Naive B cell (primary cell): ENCODE measurements around the gene SPINK4. TPM values are rescaled to one million over a fixed set of nuclear protein-coding genes. Genes with fewer than 3 reads are reported as not detected.
A peak's percentile ranks its signal among the peaks of the same experiment; 100 is the strongest.

ENCODE experiments used
- ATAC-seq, 2 donors: fragments of 150-1000 bp; cut with Tn5 transposase; 2 replicates each; pipeline ENCODE4 v1.10.0; 2021; ENCODE audit warnings: low read depth in 2 of 2, mild to moderate bottlenecking in 2 of 2, moderate library complexity in 2 of 2
- DNase-seq: peaks from one replicate; pipeline ENCODE4 v3.0.0; 2022
- H3K27ac Mint-ChIP-seq, 6 donors: one replicate each; pipeline ENCODE4 v1.8.0; 2020 to 2022; ENCODE audit warnings: mild to moderate bottlenecking in 6 of 6, mixed read lengths in 6 of 6, moderate library complexity in 5 of 6, inconsistent platforms in 2 of 6
- H3K27me3 Mint-ChIP-seq, 3 donors: one replicate each; pipeline ENCODE4 v1.8.0; 2021 to 2022; ENCODE audit warnings: mixed read lengths in 3 of 3, mild to moderate bottlenecking in 1 of 3
- H3K36me3 Mint-ChIP-seq, 2 donors: one replicate each; pipeline ENCODE4 v1.8.0; 2020 to 2022; ENCODE audit warnings: mixed read lengths in 2 of 2, inconsistent platforms in 1 of 2, mild to moderate bottlenecking in 1 of 2
- H3K4me1 Mint-ChIP-seq, 3 donors: one replicate each; pipeline ENCODE4 v1.8.0; 2020 to 2022; ENCODE audit warnings: mixed read lengths in 3 of 3, inconsistent platforms in 1 of 3, mild to moderate bottlenecking in 1 of 3, moderate library complexity in 1 of 3
- H3K4me3 Mint-ChIP-seq, 8 donors: one replicate each; pipeline ENCODE4 v1.8.0; 2020 to 2022; ENCODE audit warnings: mild to moderate bottlenecking in 8 of 8, mixed read lengths in 8 of 8, moderate library complexity in 8 of 8, inconsistent platforms in 2 of 8
- H3K9me3 Mint-ChIP-seq, 7 donors: one replicate each; pipeline ENCODE4 v1.8.0; 2020 to 2022; ENCODE audit warnings: mixed read lengths in 7 of 7, mild to moderate bottlenecking in 5 of 7, inconsistent platforms in 2 of 7, moderate library complexity in 1 of 7
- polyA plus RNA-seq, 6 donors: library from polyadenylated mRNA; unstranded; fragments of 300-500 nt; fragmentation: Illumina TruSeq; gene quantifications; one replicate each; pipeline ENCODE4 v1.2.3, GENCODE V29; 2021; ENCODE audit warnings: low read depth in 6 of 6

Gene SPINK4
- polyA plus RNA-seq, 6 donors from 2014 or later = not detected

- H3K27ac Mint-ChIP-seq = no peak overlapping the region
- H3K4me1 Mint-ChIP-seq = peaks cover 1 to 5% (median 4%) of the 10 kb centered on the region in 3 donors
- H3K36me3 Mint-ChIP-seq = peaks cover 20 to 24% of the 10 kb centered on the region in 2 donors
- no peaks in the 10 kb centered on the region for H3K27me3 Mint-ChIP-seq
- H3K9me3 Mint-ChIP-seq = no peaks in the 10 kb centered on the region
- no peak for DNase-seq
- ATAC-seq = no peak
- peak overlapping the region in 1 of 8 donors; percentile 6 for H3K4me3 Mint-ChIP-seq
Measured at GRCh38 chr9:33272061-33272460, 32.1 kb downstream of the SPINK4 start.

GRCh38 chr9:33273266-33273971, 33.5 kb downstream of the SPINK4 start:
- peak overlapping the region in 1 of 6 donors; percentile 89 for H3K27ac Mint-ChIP-seq
- H3K36me3 Mint-ChIP-seq = peaks cover 33 to 34% of the 10 kb centered on the region in 2 donors

GRCh38 chr9:33273972-33274328, 34.0 kb downstream of the SPINK4 start:
- Mint-ChIP-seq H3K4me1 (peaks cover 0 to 5% (median 0%) of the 10 kb centered on the region in 3 donors), H3K27ac (peak overlapping the region in 2 of 6 donors; percentile 52 to 81), H3K9me3 (no peaks in the 10 kb centered on the region), H3K27me3 (no peaks in the 10 kb centered on the region), H3K36me3 (peaks cover 34% of the 10 kb centered on the region in 2 donors), H3K4me3 (no peak overlapping the region)
- ATAC-seq = no peak
- no peak for DNase-seq

More at GRCh38 chr9:33273266-33273971, 33.5 kb downstream of the SPINK4 start:
- no peaks in the 10 kb centered on the region for H3K9me3 Mint-ChIP-seq
- ATAC-seq = no peak
- H3K4me1 Mint-ChIP-seq = peaks cover 0 to 5% (median 0%) of the 10 kb centered on the region in 3 donors
- no peaks in the 10 kb centered on the region for H3K27me3 Mint-ChIP-seq
- no peak for DNase-seq
- no peak overlapping the region for H3K4me3 Mint-ChIP-seq

- no peak overlapping the region for H3K4me3 Mint-ChIP-seq
- H3K27me3 Mint-ChIP-seq = no peaks in the 10 kb centered on the region
- peaks cover 0 to 11% (median 0%) of the 10 kb centered on the region in 3 donors for H3K4me1 Mint-ChIP-seq
- peak overlapping the region in 1 of 6 donors; percentile 3 for H3K27ac Mint-ChIP-seq
- no peaks in the 10 kb centered on the region for H3K9me3 Mint-ChIP-seq
- ATAC-seq (no peak), DNase-seq (no peak)
- H3K36me3 Mint-ChIP-seq = peaks cover 26 to 27% of the 10 kb centered on the region in 2 donors
Measured at GRCh38 chr9:33277484-33277883, 37.5 kb downstream of the SPINK4 start.

- Mint-ChIP-seq H3K4me1 (peaks cover 3 to 14% (median 11%) of the 10 kb centered on the region in 3 donors), H3K9me3 (peaks cover 0 to 2% (median 0%) of the 10 kb centered on the region in 7 donors), H3K4me3 (no peak overlapping the region), H3K27me3 (no peaks in the 10 kb centered on the region), H3K27ac (no peak overlapping the region), H3K36me3 (peaks cover 0 to 2% of the 10 kb centered on the region in 2 donors)
- ATAC-seq (no peak), DNase-seq (no peak)
Measured at GRCh38 chr9:33285502-33285901, 45.5 kb downstream of the SPINK4 start.

- H3K27me3 Mint-ChIP-seq = no peaks in the 10 kb centered on the region
- H3K36me3 Mint-ChIP-seq = peaks cover 2 to 3% of the 10 kb centered on the region in 2 donors
- H3K27ac Mint-ChIP-seq = peak overlapping the region; percentile 9 to 100 (median 89)
- peaks cover 0 to 2% (median 0%) of the 10 kb centered on the region in 7 donors for H3K9me3 Mint-ChIP-seq
- peak; percentile 68 for DNase-seq
- H3K4me3 Mint-ChIP-seq = peak overlapping the region in 4 of 8 donors; percentile 49 to 85 (median 67)
- H3K4me1 Mint-ChIP-seq = peaks cover 15 to 30% (median 23%) of the 10 kb centered on the region in 3 donors
- ATAC-seq = peak in 1 of 2 donors; percentile 2
Measured at GRCh38 chr9:33287087-33287490, 47.1 kb downstream of the SPINK4 start.

GRCh38 chr9:33288235-33288634, 48.3 kb downstream of the SPINK4 start:
- DNase-seq (no peak), ATAC-seq (no peak)
- Mint-ChIP-seq H3K9me3 (peaks cover 0 to 2% (median 0%) of the 10 kb centered on the region in 7 donors), H3K27me3 (no peaks in the 10 kb centered on the region), H3K4me3 (peak overlapping the region in 3 of 8 donors; percentile 32 to 85 (median 63)), H3K27ac (peak overlapping the region; percentile 24 to 100 (median 70)), H3K4me1 (peaks cover 24 to 42% (median 29%) of the 10 kb centered on the region in 3 donors), H3K36me3 (peaks cover 8 to 13% of the 10 kb centered on the region in 2 donors)

GRCh38 chr9:33288828-33289483, 49.0 kb downstream of the SPINK4 start:
- Mint-ChIP-seq H3K4me1 (peaks cover 28 to 49% (median 32%) of the 10 kb centered on the region in 3 donors), H3K27ac (peak overlapping the region; percentile 24 to 100 (median 70)), H3K9me3 (peaks cover 0 to 2% (median 0%) of the 10 kb centered on the region in 7 donors), H3K4me3 (peak overlapping the region in 5 of 8 donors; percentile 15 to 99 (median 62)), H3K27me3 (no peaks in the 10 kb centered on the region), H3K36me3 (peaks cover 8 to 13% of the 10 kb centered on the region in 2 donors)
- DNase-seq (no peak), ATAC-seq (no peak)

GRCh38 chr9:33289496-33289895, 49.5 kb downstream of the SPINK4 start:
- DNase-seq = no peak

GRCh38 chr9:33289936-33290246, 49.9 kb downstream of the SPINK4 start:
- Mint-ChIP-seq H3K9me3 (peaks cover 0 to 2% (median 0%) of the 10 kb centered on the region in 7 donors), H3K4me1 (peaks cover 34 to 58% (median 39%) of the 10 kb centered on the region in 3 donors), H3K27me3 (no peaks in the 10 kb centered on the region), H3K27ac (peak overlapping the region; percentile 99 to 100 (median 100)), H3K4me3 (peak overlapping the region; percentile 92 to 99 (median 99)), H3K36me3 (peaks cover 14 to 19% of the 10 kb centered on the region in 2 donors)
- DNase-seq (no peak), ATAC-seq (no peak)

More at GRCh38 chr9:33289496-33289895, 49.5 kb downstream of the SPINK4 start:
- Mint-ChIP-seq H3K4me1 (peaks cover 30 to 54% (median 35%) of the 10 kb centered on the region in 3 donors), H3K9me3 (peaks cover 0 to 2% (median 0%) of the 10 kb centered on the region in 7 donors), H3K27ac (peak overlapping the region; percentile 74 to 100 (median 100)), H3K27me3 (no peaks in the 10 kb centered on the region), H3K4me3 (peak overlapping the region; percentile 92 to 99 (median 99)), H3K36me3 (peaks cover 10 to 15% of the 10 kb centered on the region in 2 donors)
- no peak for ATAC-seq

GRCh38 chr9:33290247-33291030, 50.5 kb downstream of the SPINK4 start, which contains the start of gene NFX1:
Gene NFX1, plus strand, starts transcription at chr9:33290516. Its CDS starts 57 bp downstream, at chr9:33290573.
- Mint-ChIP-seq H3K4me1 (peaks cover 37 to 64% (median 44%) of the 10 kb centered on the region in 3 donors), H3K9me3 (peaks cover 0 to 2% (median 0%) of the 10 kb centered on the region in 7 donors), H3K27ac (peak within 1 kb of the TSS; percentile 99 to 100 (median 100)), H3K4me3 (peak within 1 kb of the TSS; percentile 92 to 99 (median 99)), H3K27me3 (no peaks in the 10 kb centered on the region), H3K36me3 (peaks cover 14 to 22% of the 10 kb centered on the region in 2 donors)
- DNase-seq = peak; percentile 99
- peak; percentile 82 to 84 for ATAC-seq

GRCh38 chr9:33291031-33291397, 51.0 kb downstream of the SPINK4 start:
- peaks cover 0 to 2% (median 0%) of the 10 kb centered on the region in 7 donors for H3K9me3 Mint-ChIP-seq
- H3K27ac Mint-ChIP-seq = peak overlapping the region; percentile 99 to 100 (median 100)
- no peaks in the 10 kb centered on the region for H3K27me3 Mint-ChIP-seq
- H3K36me3 Mint-ChIP-seq = peaks cover 14 to 26% of the 10 kb centered on the region in 2 donors
- DNase-seq (no peak), ATAC-seq (no peak)
- peaks cover 42 to 68% (median 49%) of the 10 kb centered on the region in 3 donors for H3K4me1 Mint-ChIP-seq
- peak overlapping the region; percentile 92 to 99 (median 99) for H3K4me3 Mint-ChIP-seq

- Mint-ChIP-seq H3K4me3 (peak overlapping the region; percentile 66 to 99 (median 98)), H3K36me3 (peaks cover 14 to 35% of the 10 kb centered on the region in 2 donors), H3K27ac (peak overlapping the region; percentile 58 to 100 (median 100)), H3K27me3 (no peaks in the 10 kb centered on the region), H3K9me3 (peaks cover 0 to 2% (median 0%) of the 10 kb centered on the region in 7 donors), H3K4me1 (peaks cover 49 to 73% (median 58%) of the 10 kb centered on the region in 3 donors)
- no peak for DNase-seq
- ATAC-seq = no peak
Measured at GRCh38 chr9:33291901-33292300, 51.9 kb downstream of the SPINK4 start.
